Measurements from ENCODE around the gene PAGR1. TPM values are rescaled to one million over a fixed set of nuclear protein-coding genes. Genes with fewer than 3 reads are reported as not detected.
"Not testable (repeated sequence)": the region's sequence is repeated elsewhere in the genome, so short reads cannot be mapped to it uniquely, and the experiment has no call there.

PAGR1 gene
- total RNA-seq, 1 experiment from 2014 or later = 32.0 TPM

DNA sequence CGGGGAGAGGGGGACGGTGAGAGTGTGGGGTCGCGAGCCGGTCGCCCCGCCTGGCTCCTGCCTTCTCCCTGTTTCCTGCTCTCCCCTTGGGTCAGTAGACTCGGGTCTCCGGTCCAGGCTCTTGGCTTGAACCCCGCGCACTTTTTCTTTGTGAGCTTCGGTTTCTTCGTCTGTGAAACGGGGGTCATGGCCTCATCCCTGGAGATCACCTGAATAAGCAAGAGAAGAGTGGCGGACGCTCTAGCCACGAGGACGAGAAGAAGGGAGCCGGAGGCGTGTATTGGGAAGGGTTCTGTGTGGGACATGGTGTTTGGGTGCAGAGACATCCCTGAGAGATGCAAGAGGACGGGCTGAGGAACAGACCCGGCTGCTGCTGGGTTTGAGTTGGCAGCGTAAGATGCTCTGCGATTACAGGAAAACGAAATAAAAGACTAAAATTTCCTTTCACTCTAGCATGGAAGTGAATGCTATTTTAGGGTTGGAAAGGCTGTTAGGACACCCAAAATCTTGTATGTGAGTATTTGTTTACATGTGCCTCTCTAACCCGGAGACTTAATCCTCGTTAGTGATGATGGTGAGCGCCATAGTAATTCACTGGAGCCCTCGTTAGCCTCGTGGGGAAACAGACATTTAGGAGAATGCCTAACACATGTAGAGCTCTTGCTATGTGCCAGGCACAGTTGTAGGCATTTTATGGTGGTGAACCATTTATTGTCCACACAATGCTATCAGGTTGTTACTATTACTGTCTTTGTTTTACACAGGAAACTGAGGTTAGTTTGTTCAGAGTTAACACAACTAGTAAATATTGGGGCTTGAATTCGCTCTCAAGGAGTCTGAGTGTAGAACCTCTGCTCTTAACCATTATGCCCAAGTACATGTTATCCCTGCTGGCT, 24.8 kb upstream of the PAGR1 start:
- no peaks in the 10 kb centered on the region for H3K27me3 Mint-ChIP-seq (ENCODE audit: unreplicated experiment)
- CTCF ChIA-PET = interaction anchor here (0.7 to 1.8 kb wide), 11 partner anchors 10 to 124 kb away, joined by 3 to 11 read pairs (median 5); partner anchors contain the start of genes MVP, PAGR1 and SEZ6L2
- DNase-seq = no peak
- BruUV-seq (replicated peaks) = TSS peak; percentile 74
- H3K9me3 Mint-ChIP-seq (ENCODE audit: low read depth, unreplicated experiment) = no peaks in the 10 kb centered on the region
- TF ChIP-seq, protein P1, sequence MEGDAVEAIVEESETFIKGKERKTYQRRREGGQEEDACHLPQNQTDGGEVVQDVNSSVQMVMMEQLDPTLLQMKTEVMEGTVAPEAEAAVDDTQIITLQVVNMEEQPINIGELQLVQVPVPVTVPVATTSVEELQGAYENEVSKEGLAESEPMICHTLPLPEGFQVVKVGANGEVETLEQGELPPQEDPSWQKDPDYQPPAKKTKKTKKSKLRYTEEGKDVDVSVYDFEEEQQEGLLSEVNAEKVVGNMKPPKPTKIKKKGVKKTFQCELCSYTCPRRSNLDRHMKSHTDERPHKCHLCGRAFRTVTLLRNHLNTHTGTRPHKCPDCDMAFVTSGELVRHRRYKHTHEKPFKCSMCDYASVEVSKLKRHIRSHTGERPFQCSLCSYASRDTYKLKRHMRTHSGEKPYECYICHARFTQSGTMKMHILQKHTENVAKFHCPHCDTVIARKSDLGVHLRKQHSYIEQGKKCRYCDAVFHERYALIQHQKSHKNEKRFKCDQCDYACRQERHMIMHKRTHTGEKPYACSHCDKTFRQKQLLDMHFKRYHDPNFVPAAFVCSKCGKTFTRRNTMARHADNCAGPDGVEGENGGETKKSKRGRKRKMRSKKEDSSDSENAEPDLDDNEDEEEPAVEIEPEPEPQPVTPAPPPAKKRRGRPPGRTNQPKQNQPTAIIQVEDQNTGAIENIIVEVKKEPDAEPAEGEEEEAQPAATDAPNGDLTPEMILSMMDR (IDR thresholded peaks at IDR 0.05; ENCODE audit: unreplicated experiment) = no peak
- H3K4me3 Mint-ChIP-seq (ENCODE audit: low read depth, unreplicated experiment) = peak overlapping the region; percentile 87
- peaks cover 25% of the 10 kb centered on the region for H3K4me1 Mint-ChIP-seq (ENCODE audit: low read depth, unreplicated experiment)
- peaks cover 37% of the 10 kb centered on the region for H3K36me3 Mint-ChIP-seq (ENCODE audit: insufficient read depth, unreplicated experiment)
- intact Hi-C loops (cut with micrococcal nuclease; ENCODE audit: unreplicated experiment) = no loop called here
- H3K27ac Mint-ChIP-seq (ENCODE audit: unreplicated experiment) = peak overlapping the region; percentile 80

DNA sequence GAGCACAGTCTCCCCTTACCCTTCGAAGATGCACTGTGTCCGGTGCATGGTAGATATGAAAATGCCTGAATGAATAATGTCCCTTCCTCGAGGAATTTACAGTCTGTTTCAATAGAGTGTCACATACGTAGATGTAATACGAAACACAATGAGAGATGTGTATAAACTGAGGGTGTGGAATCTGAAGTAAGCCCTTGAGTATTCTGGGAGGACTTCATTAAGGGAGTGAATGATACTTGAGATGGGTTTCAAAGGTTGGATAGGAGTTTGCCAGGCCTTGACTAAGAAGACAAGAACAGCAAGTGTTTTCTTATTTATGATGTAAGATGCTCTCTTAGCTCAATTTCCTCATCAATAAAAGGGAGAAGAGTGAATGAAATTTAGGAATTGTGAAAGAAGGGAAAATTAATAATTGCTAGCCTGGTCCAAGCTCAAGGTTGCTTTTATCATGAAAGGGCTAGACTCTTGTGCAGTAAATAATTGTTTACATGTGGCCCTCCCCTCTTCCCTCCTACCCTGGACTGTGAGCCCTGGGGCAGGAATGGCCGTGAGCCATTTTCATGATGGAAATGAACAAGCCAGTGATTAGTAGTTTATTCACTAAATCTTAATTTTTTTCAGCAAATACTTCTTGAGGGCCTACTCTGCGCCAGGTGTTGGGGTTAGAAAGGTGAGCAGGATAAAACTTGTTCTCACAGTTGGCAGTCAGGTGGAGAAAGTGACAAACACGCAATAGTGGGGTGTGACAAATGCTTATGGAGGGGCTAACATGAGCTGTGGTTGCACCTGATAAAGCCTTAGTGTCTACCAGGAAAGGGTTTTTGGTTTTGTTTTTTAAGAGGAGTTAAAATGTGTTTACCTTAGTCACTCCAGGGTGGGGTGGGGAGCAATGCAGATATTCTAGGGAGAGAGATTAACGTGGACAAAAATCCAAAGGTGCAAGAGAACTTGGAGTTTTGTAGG, 23.8 kb upstream of the PAGR1 start:
- intact Hi-C loops (cut with micrococcal nuclease; ENCODE audit: unreplicated experiment) = no loop called here
- peak overlapping the region; percentile 87 for H3K4me3 Mint-ChIP-seq (ENCODE audit: low read depth, unreplicated experiment)
- peak overlapping the region; percentile 49 for H3K27ac Mint-ChIP-seq (ENCODE audit: unreplicated experiment)
- DNase-seq = no peak
- CTCF ChIA-PET = no interaction called here
- no peaks in the 10 kb centered on the region for H3K27me3 Mint-ChIP-seq (ENCODE audit: unreplicated experiment)
- peaks cover 43% of the 10 kb centered on the region for H3K36me3 Mint-ChIP-seq (ENCODE audit: insufficient read depth, unreplicated experiment)
- no peaks in the 10 kb centered on the region for H3K9me3 Mint-ChIP-seq (ENCODE audit: low read depth, unreplicated experiment)
- no TSS peak for BruUV-seq (replicated peaks)
- peaks cover 25% of the 10 kb centered on the region for H3K4me1 Mint-ChIP-seq (ENCODE audit: low read depth, unreplicated experiment)
- TF ChIP-seq, protein P1 (IDR thresholded peaks at IDR 0.05; ENCODE audit: unreplicated experiment) = no peak

DNA sequence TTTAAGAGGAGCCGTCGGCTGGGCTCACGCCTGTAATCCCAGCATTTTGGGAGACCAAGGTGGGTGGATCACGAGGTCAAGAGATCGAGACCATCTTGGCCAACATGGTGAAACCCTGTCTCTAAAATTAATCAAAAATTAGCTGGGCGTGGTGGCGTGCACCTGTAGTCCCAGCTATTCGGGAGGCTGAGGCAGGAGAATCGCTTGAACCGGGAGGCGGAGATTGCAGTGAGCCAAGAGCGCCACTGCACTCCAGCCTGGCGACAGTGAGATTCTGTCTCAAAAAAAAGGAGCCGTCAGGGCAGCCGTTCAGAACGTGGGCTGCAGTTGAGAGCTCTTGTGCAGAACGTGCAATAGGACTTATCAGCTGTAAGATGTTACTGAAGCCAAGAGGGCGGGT, 22.8 kb upstream of the PAGR1 start:
- BruUV-seq (replicated peaks); H3K27me3 Mint-ChIP-seq (ENCODE audit: unreplicated experiment); H3K9me3 Mint-ChIP-seq (ENCODE audit: low read depth, unreplicated experiment); H3K4me3 Mint-ChIP-seq (ENCODE audit: low read depth, unreplicated experiment); DNase-seq; intact Hi-C loops (cut with micrococcal nuclease; ENCODE audit: unreplicated experiment); H3K27ac Mint-ChIP-seq (ENCODE audit: unreplicated experiment): not testable (repeated sequence)
- peaks cover 49% of the 10 kb centered on the region for H3K36me3 Mint-ChIP-seq (ENCODE audit: insufficient read depth, unreplicated experiment)
- H3K4me1 Mint-ChIP-seq (ENCODE audit: low read depth, unreplicated experiment) = peaks cover 25% of the 10 kb centered on the region
- CTCF ChIA-PET = interaction anchor here (0.6 kb wide), 1 partner anchor 107 kb away, joined by 4 read pairs; no protein-coding TSS in a partner anchor

DNA sequence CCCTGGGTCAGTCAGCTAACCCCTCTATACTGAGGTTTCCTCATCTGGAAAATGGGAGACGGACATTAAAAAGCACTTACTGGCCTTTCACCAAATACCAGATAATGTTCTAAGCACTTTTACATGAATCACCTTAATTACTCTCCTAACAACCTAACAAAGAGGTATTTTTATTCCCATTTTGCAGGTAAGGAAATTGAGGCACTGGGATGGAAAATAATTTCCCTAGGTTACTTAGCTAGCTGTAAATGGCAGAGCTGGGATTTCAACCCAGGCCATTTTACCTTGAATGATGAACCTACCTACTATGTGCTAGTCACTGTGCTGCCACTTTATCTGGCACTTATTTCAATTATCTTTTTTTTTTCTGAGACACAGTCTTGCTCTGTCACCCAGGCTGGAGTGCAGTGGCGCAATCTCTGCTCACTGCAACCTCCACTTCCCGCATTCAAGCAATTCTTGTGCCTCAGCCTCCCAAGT, 21.7 kb upstream of the PAGR1 start:
- CTCF ChIA-PET = interaction anchor here (0.6 to 0.7 kb wide), 2 partner anchors 19 to 103 kb away, joined by 3 read pairs; no protein-coding TSS in a partner anchor
- intact Hi-C loops (cut with micrococcal nuclease; ENCODE audit: unreplicated experiment) = no loop called here
- Mint-ChIP-seq H3K4me3 (ENCODE audit: low read depth, unreplicated experiment) (no peak overlapping the region), H3K27ac (ENCODE audit: unreplicated experiment) (no peak overlapping the region), H3K27me3 (ENCODE audit: unreplicated experiment) (no peaks in the 10 kb centered on the region), H3K4me1 (ENCODE audit: low read depth, unreplicated experiment) (peaks cover 25% of the 10 kb centered on the region), H3K36me3 (ENCODE audit: insufficient read depth, unreplicated experiment) (peaks cover 59% of the 10 kb centered on the region), H3K9me3 (ENCODE audit: low read depth, unreplicated experiment) (no peaks in the 10 kb centered on the region)
- TF ChIP-seq, protein P1 (IDR thresholded peaks at IDR 0.05; ENCODE audit: unreplicated experiment) = no peak
- no peak for DNase-seq
- BruUV-seq (replicated peaks) = no TSS peak
